ENCODE data around the gene RBM48. TPM values are rescaled to one million over a fixed set of nuclear protein-coding genes. Genes with fewer than 3 reads are reported as not detected.
A peak's percentile ranks its signal among the peaks of the same experiment; 100 is the strongest.

RBM48 gene
- total RNA-seq, 1 donor from 2014 or later, result 16.7 TPM

GRCh38 chr7:92560602-92561001 is 32.0 kb downstream of the RBM48 start:
- Mint-ChIP-seq H3K4me3 (ENCODE audit: low read depth) (no peak overlapping the region), H3K27ac (no peak overlapping the region), H3K27me3 (no peaks in the 10 kb centered on the region), H3K9me3 (ENCODE audit: low read depth) (no peaks in the 10 kb centered on the region), H3K4me1 (ENCODE audit: low read depth) (no peaks in the 10 kb centered on the region), H3K36me3 (ENCODE audit: insufficient read depth) (peaks cover 5% of the 10 kb centered on the region)
- no peak for DNase-seq (ENCODE audit: low spot score, unreplicated experiment)
- TF ChIP-seq, protein P1, sequence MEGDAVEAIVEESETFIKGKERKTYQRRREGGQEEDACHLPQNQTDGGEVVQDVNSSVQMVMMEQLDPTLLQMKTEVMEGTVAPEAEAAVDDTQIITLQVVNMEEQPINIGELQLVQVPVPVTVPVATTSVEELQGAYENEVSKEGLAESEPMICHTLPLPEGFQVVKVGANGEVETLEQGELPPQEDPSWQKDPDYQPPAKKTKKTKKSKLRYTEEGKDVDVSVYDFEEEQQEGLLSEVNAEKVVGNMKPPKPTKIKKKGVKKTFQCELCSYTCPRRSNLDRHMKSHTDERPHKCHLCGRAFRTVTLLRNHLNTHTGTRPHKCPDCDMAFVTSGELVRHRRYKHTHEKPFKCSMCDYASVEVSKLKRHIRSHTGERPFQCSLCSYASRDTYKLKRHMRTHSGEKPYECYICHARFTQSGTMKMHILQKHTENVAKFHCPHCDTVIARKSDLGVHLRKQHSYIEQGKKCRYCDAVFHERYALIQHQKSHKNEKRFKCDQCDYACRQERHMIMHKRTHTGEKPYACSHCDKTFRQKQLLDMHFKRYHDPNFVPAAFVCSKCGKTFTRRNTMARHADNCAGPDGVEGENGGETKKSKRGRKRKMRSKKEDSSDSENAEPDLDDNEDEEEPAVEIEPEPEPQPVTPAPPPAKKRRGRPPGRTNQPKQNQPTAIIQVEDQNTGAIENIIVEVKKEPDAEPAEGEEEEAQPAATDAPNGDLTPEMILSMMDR (IDR thresholded peaks at IDR 0.05; ENCODE audit: unreplicated experiment), result no peak

DNA sequence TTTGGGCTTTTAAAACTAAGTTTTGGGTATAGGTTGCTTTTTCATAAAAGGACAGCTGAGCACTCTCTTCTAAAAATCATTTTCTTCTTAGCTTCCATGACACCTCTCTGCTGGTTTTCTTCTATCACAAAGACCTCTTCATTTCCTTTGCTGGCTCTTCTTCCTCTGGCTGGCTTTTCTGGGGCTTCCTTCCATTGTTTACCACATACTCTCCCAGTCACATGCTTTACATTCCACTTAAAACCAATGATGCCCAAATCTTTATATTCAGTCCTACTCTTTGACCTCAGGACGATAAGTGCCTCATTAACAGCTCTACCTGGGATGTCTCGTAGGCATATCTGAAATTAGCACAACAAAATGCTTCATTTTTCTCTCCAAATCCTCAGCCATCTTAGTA is 34.8 kb downstream of the RBM48 start:
- TF ChIP-seq, protein P1 (IDR thresholded peaks at IDR 0.05; ENCODE audit: unreplicated experiment), result no peak
- H3K9me3 Mint-ChIP-seq (ENCODE audit: low read depth), result no peaks in the 10 kb centered on the region
- no peak overlapping the region for H3K27ac Mint-ChIP-seq
- H3K4me1 Mint-ChIP-seq (ENCODE audit: low read depth), result no peaks in the 10 kb centered on the region
- DNase-seq (ENCODE audit: low spot score, unreplicated experiment), result no peak
- peaks cover 11% of the 10 kb centered on the region for H3K36me3 Mint-ChIP-seq (ENCODE audit: insufficient read depth)
- H3K4me3 Mint-ChIP-seq (ENCODE audit: low read depth), result no peak overlapping the region
- no peaks in the 10 kb centered on the region for H3K27me3 Mint-ChIP-seq

- no peaks in the 10 kb centered on the region for H3K4me1 Mint-ChIP-seq (ENCODE audit: low read depth)
- TF ChIP-seq, protein P1 (IDR thresholded peaks at IDR 0.05; ENCODE audit: unreplicated experiment), result no peak
- H3K27ac Mint-ChIP-seq, result peak overlapping the region; percentile 9
- no peaks in the 10 kb centered on the region for H3K9me3 Mint-ChIP-seq (ENCODE audit: low read depth)
- H3K4me3 Mint-ChIP-seq (ENCODE audit: low read depth), result no peak overlapping the region
- peaks cover 15% of the 10 kb centered on the region for H3K36me3 Mint-ChIP-seq (ENCODE audit: insufficient read depth)
- no peak for DNase-seq (ENCODE audit: low spot score, unreplicated experiment)
- H3K27me3 Mint-ChIP-seq, result no peaks in the 10 kb centered on the region
Observed at GRCh38 chr7:92567460-92567859, 38.9 kb downstream of the RBM48 start.

DNA sequence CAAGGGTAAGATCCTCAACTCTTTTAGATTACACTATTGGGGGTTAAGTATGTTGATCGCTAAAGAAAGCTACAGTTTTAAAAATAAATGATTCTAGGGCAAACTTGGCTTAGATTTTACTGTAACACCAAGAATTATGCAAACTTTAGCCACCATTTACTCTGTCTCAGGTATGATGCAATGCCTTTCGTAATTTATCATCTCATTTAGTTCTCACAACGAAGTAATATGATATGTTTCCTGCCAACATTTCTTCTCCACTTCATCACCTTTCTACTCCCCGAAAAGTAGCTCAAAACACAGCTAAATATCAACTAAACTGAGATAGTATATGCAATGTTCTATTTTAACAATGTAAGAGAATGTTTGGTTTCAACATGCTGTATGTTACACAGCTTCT is 40.5 kb downstream of the RBM48 start:
- no peaks in the 10 kb centered on the region for H3K4me1 Mint-ChIP-seq (ENCODE audit: low read depth)
- no peak overlapping the region for H3K27ac Mint-ChIP-seq
- H3K27me3 Mint-ChIP-seq, result no peaks in the 10 kb centered on the region
- no peaks in the 10 kb centered on the region for H3K9me3 Mint-ChIP-seq (ENCODE audit: low read depth)
- no peak overlapping the region for H3K4me3 Mint-ChIP-seq (ENCODE audit: low read depth)
- H3K36me3 Mint-ChIP-seq (ENCODE audit: insufficient read depth), result peaks cover 17% of the 10 kb centered on the region
- DNase-seq (ENCODE audit: low spot score, unreplicated experiment), result no peak
- TF ChIP-seq, protein P1 (IDR thresholded peaks at IDR 0.05; ENCODE audit: unreplicated experiment), result no peak

GRCh38 chr7:92576296-92576695 is 47.7 kb downstream of the RBM48 start:
- no peak for DNase-seq (ENCODE audit: low spot score, unreplicated experiment)
- TF ChIP-seq, protein P1 (IDR thresholded peaks at IDR 0.05; ENCODE audit: unreplicated experiment), result no peak
- Mint-ChIP-seq H3K9me3 (ENCODE audit: low read depth) (no peaks in the 10 kb centered on the region), H3K27me3 (no peaks in the 10 kb centered on the region), H3K27ac (no peak overlapping the region), H3K36me3 (ENCODE audit: insufficient read depth) (peaks cover 22% of the 10 kb centered on the region), H3K4me3 (ENCODE audit: low read depth) (no peak overlapping the region), H3K4me1 (ENCODE audit: low read depth) (no peaks in the 10 kb centered on the region)

Measured in progenitor cell of endocrine pancreas (in vitro differentiated cells).